Lower leg skin (tissue), 3 donors: ENCODE measurements around the gene ACAN.

Experiments
- CTCF ChIP-seq, 3 donors: fragments of 450-650 bp; IDR thresholded peaks; one replicate each; pipeline ENCODE4 v1.5.1; 2016; ENCODE audit warnings: antibody characterized with exemption in 3 of 3, mild to moderate bottlenecking in 3 of 3, moderate library complexity in 2 of 3
- POLR2A ChIP-seq, 2 donors: fragments of 450-650 bp; IDR thresholded peaks; one replicate each; pipeline ENCODE4 v1.6.1; 2016 to 2017; ENCODE audit warnings: antibody characterized with exemption in 2 of 2, mild to moderate bottlenecking in 1 of 2, moderate library complexity in 1 of 2

GRCh38 chr15:88830016-88830415 lies 26.8 kb downstream of the ACAN start:
- TF ChIP-seq CTCF (IDR thresholded peaks at IDR 0.05): no peak
- no peak for TF ChIP-seq POLR2A (IDR thresholded peaks at IDR 0.05)
